ENCODE measurements around the gene PDCD4. TPM values are rescaled to one million over a fixed set of nuclear protein-coding genes. Genes with fewer than 3 reads are reported as not detected.
A peak's percentile ranks its signal among the peaks of the same experiment; 100 is the strongest.

The PDCD4 gene
- total and polyA plus RNA-seq, 10 of the 15 experiments (the other 5 are each of a cell fraction or from before 2014, with no cell fraction given) = 101 to 372 (median 171) TPM

GRCh38 chr10:110897184-110897583 lies 25.5 kb downstream of the PDCD4 start:
- SMC1A ChIA-PET (ENCODE audit: uncharacterized antibody, unreplicated experiment) = interaction anchor here (0.6 to 15.0 kb wide), 28 partner anchors 9 to 702 kb away, joined by 3 to 221 read pairs (median 4); partner anchors contain the start of genes BBIP1 and PDCD4

More at GRCh38 chr10:110897184-110897583, 25.5 kb downstream of the PDCD4 start:
- no peaks in the 10 kb centered on the region for H3K9me3 ChIP-seq (replicated peaks; ENCODE audit: control insufficient read depth, insufficient read depth, low read length)
- WGBS (ENCODE audit: insufficient coverage, insufficient replicate concordance, low lambda C conversion rate, missing lambda C conversion rate) = 92% methylated on average over 1 of the region's 1 CpG
- FAIRE-seq (peak; percentile 62), ATAC-seq (no peak), DNase-seq (ENCODE audit: low read depth, low spot score) (no peak)
- peaks cover 6% of the 10 kb centered on the region for H3K79me2 ChIP-seq (ENCODE audit: control insufficient read depth, insufficient read depth, low read length)
- no peak overlapping the region for H3K4me2 ChIP-seq (ENCODE audit: control insufficient read depth, insufficient read depth)
- no peaks in the 10 kb centered on the region for H3K4me1 ChIP-seq (ENCODE audit: control insufficient read depth, insufficient read depth, low read length)
- H3K4me3 ChIP-seq = no peak overlapping the region
- CTCF ChIA-PET = interaction anchor here (0.6 to 11.1 kb wide), 19 partner anchors 10 to 310 kb away, joined by 3 to 196 read pairs (median 4); partner anchors contain the start of genes BBIP1 and SHOC2
- peaks cover 0 to 34% of the 10 kb centered on the region in 2 experiments; a peak in 3 of 4 replicates for H3K36me3 ChIP-seq (ENCODE audit: control insufficient read depth in 2 of 2, insufficient read depth in 2 of 2, low read length in 1 of 2)
- POLR2A ChIA-PET = interaction anchor here (0.6 to 2.2 kb wide), 11 partner anchors 12 to 93 kb away, joined by 3 to 13 read pairs (median 4); partner anchors contain the start of genes BBIP1, PDCD4 and SHOC2
- no peaks in the 10 kb centered on the region for H4K20me1 ChIP-seq (ENCODE audit: control insufficient read depth, insufficient read depth)
- in situ Hi-C loops (cut with MboI) = no loop called here
- intact Hi-C loops (cut with micrococcal nuclease; ENCODE audit: unreplicated experiment) = loop anchor here (10.0 kb wide), 1 partner anchor 308 kb away; no protein-coding TSS in a partner anchor
- BruUV-seq (replicated peaks) = no TSS peak
- no peak for TF ChIP-seq MTA2 (IDR thresholded peaks at IDR 0.05; ENCODE audit: low read depth)
- no peak for TF ChIP-seq IRF5 (IDR thresholded peaks at IDR 0.05; ENCODE audit: borderline replicate concordance)
- RAD21 ChIA-PET (ENCODE audit: unreplicated experiment) = interaction anchor here (0.8 to 10.5 kb wide), 21 partner anchors 10 to 151 kb away, joined by 3 to 115 read pairs (median 4); partner anchors contain the start of genes BBIP1 and SHOC2
- no peak overlapping the region for H3K9ac ChIP-seq (ENCODE audit: control insufficient read depth, insufficient read depth, low read length)
- no peak overlapping the region for H2AFZ ChIP-seq (ENCODE audit: control insufficient read depth, low read depth, low read length)
- no peak overlapping the region for H3K27ac ChIP-seq (ENCODE audit: control insufficient read depth, insufficient read depth)
- no peaks in the 10 kb centered on the region for H3K27me3 ChIP-seq (replicated peaks in 1 of 2; ENCODE audit: control insufficient read depth in 2 of 2, insufficient read depth in 2 of 2, low read length in 1 of 2)

Measured in GM12878 (cell line).